ENCODE data around the gene FUCA2.

FUCA2 gene, protein sequence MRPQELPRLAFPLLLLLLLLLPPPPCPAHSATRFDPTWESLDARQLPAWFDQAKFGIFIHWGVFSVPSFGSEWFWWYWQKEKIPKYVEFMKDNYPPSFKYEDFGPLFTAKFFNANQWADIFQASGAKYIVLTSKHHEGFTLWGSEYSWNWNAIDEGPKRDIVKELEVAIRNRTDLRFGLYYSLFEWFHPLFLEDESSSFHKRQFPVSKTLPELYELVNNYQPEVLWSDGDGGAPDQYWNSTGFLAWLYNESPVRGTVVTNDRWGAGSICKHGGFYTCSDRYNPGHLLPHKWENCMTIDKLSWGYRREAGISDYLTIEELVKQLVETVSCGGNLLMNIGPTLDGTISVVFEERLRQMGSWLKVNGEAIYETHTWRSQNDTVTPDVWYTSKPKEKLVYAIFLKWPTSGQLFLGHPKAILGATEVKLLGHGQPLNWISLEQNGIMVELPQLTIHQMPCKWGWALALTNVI

DNA sequence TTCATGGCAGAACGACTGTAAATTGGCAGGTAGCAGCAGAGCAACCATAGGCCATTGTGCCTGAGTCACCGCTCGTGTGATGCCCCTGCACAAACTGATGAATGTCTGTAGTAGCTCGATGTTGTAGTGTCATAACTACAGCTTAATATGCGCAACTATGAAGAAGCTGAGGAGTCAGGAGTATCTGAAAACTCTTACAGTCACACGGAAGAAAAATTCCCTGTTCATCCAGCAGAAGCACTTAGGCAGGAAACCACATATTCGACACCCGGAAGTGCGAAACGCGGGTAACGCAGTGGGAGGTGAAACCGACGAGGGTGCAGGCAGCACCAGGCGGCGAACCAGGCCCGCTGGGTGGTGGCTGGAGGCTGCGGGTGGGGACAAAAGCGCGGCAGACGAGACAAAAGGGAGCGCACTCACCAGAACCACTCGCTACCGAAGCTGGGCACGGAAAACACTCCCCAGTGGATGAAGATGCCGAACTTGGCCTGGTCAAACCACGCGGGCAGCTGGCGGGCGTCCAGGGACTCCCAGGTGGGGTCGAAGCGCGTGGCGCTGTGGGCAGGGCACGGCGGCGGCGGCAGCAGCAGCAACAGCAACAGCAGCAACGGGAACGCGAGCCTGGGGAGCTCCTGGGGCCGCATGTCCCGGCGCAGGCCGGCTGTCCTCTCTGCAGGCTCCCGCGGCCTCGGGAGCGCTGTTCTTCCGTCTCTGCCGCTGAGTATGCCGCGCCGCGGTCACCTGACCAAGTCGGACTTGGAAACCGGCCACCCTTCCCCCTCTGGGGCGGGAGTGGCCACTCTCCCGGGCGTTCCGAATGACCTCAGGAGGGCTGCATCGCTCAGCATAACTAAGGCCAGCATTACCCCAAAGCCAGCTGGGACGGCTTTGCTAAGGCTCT is at the start of gene FUCA2:
Gene FUCA2, minus strand, starts transcription at position 730 of the 901 bp plus-strand sequence. Its CDS starts 86 bp downstream, at position 644.
- peak; percentile 81 for DNase-seq
- in situ Hi-C loops (cut with MboI; ENCODE audit: low pct_unique_long_range_greater_than_20kb, low sequenced_read_pairs) = no loop called here

DNA sequence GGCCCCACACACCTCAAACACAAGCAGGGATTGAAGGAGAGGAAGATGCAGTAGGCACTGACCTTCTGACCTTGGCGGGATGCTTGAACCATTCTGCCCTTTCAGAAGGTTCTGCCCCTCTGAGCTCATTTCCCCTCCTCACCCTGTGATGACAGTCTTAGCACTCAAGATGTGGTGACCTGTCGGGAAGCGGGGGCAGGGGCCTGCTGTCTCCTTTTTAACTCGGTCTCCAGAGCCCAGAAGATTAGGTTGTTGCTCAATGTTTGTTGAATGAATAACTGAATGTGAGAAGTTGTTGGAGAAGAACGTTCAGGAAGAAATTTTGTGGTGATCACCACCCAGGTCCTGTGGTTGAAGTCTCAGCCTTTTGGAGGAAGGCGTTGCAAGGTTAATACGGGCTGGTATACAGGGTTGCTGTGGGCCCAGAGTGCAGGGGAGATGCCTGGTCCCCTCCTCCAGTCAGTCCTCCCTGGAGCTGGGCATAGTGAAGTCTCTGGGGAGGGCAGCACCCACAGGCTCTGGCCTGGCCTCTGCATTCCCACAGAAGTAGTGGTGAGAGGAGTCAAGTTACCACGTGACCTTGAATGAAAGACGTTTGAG is 49.7 kb upstream of the FUCA2 start:
- in situ Hi-C loops (cut with MboI; ENCODE audit: low pct_unique_long_range_greater_than_20kb, low sequenced_read_pairs) = no loop called here
- DNase-seq = no peak

DNA sequence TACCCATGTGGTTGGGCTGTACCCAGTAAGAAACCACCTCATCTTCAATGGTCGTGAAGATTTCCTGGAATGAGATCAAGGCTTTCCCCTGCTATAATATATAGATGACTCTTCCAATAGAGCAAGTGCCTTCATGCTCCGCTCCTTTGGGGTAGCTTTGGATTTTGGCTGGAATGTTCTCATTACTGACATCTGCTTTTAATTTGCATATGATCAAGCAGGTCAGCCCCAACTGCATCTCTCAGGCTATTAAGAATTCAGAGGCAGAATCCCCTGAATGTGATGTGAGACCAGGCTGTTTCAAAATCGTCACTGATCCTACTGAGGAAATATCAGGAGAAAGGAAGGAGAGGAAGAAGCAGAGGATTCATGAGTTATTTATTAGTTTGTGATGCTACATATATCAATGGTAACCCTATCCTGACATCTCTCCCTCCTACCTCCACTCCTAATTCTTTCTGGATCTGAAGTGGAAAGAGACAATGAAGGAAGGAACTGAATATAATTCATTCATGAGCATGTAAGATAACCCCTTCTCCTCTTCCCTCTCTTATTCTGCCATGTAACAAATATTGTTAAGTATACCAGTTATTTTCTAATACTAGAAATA is 47.6 kb upstream of the FUCA2 start:
- no peak for DNase-seq
- in situ Hi-C loops (cut with MboI; ENCODE audit: low pct_unique_long_range_greater_than_20kb, low sequenced_read_pairs) = no loop called here

DNA sequence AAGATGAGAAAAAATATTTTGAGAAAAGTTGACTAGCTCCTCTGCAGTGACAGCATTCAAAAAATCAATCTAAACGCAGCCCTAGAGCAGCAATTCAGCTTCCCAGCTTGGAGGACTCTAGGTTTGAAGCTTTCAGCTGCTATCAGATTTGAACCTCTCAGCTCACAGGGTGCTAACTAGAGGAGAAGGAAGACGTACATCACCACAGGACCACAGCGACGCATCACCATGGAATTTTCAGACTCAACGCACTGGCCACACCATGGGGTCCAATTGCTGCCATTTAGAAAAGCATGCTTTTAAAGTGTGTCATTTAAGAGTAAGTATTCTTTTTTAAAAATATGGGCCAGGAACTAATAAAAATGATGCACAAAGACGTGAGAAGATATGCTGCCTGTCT is 45.0 kb upstream of the FUCA2 start:
- DNase-seq = no peak

DNA sequence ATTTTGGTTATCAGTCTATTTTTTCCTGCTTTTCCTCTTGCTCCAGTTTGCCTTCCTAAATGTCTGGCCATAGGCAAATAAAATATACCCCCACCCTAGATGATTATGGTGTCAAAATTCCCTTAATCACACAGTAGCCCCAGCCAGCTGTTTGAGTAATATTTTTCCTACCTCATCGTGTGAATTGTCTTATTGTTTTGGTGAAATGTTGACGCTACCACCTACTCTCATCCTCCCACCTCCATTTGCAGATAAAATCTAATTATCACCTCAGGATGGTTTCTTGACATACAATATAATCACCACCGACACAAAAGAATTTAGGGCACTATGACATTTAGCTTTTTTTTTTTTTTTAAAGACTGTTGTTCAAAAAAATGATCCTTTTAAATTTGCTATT is 44.1 kb upstream of the FUCA2 start:
- in situ Hi-C loops (cut with MboI; ENCODE audit: low pct_unique_long_range_greater_than_20kb, low sequenced_read_pairs) = no loop called here
- DNase-seq = no peak

More for the DNA sequence above, 45.0 kb upstream of the FUCA2 start:
- in situ Hi-C loops (cut with MboI; ENCODE audit: low pct_unique_long_range_greater_than_20kb, low sequenced_read_pairs) = no loop called here

DNA sequence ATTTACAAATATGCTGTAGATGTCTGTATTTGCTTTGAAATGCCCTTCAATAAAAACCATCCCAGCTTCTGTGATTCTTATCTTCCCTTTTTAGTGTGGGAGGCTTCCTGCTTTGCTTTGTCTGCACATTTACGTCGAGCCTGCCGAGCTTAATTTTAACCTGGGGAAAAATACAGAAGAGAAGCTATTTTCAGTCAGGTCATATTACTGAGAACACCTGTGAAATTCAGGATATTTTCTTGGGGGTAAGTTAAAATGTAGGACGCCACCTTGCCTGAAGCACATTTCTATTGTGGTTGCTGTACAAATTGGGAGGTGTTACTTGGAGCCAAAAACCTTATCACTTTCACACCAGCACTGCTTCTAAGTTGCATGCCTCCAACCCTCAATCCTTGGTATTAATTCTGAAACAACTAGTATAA is 43.6 kb upstream of the FUCA2 start:
- DNase-seq = peak; percentile 71
- in situ Hi-C loops (cut with MboI; ENCODE audit: low pct_unique_long_range_greater_than_20kb, low sequenced_read_pairs) = no loop called here

DNA sequence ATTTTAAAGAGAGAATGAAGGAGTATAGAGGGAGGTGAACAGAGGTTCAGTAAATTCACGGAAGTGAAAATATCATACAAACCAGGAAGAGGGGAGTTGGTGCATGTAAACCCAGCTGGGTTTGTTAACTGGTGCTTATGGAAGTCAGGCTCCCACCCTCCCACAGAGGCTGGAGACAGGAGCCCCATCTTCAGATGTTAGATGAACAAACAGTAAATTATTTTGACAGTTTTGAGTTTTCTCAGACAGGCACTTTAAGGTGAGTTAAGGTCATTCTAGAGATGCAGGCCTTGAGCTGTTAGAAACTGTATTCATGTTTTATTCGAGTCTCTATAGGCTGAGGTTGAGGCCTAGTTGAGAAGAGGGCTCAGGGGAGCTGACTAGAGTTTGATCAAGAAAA is 41.8 kb upstream of the FUCA2 start:
- in situ Hi-C loops (cut with MboI; ENCODE audit: low pct_unique_long_range_greater_than_20kb, low sequenced_read_pairs) = no loop called here
- DNase-seq = no peak

DNA sequence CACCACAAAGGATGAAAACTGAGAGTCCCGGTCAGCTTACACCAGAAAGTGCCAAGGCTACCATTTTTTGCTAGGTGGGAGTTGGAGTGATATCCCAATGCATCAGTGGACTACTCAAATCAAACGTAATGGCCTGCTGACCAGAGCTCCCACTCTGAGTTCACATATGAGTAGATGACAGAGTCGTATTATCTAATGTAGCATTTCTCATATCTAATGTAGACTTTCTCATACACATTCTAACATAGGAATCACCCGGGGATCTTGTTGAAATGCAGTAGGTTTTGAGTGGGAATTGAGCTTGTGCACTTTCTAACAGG is 38.4 kb upstream of the FUCA2 start:
- in situ Hi-C loops (cut with MboI; ENCODE audit: low pct_unique_long_range_greater_than_20kb, low sequenced_read_pairs) = no loop called here
- DNase-seq = no peak

DNA sequence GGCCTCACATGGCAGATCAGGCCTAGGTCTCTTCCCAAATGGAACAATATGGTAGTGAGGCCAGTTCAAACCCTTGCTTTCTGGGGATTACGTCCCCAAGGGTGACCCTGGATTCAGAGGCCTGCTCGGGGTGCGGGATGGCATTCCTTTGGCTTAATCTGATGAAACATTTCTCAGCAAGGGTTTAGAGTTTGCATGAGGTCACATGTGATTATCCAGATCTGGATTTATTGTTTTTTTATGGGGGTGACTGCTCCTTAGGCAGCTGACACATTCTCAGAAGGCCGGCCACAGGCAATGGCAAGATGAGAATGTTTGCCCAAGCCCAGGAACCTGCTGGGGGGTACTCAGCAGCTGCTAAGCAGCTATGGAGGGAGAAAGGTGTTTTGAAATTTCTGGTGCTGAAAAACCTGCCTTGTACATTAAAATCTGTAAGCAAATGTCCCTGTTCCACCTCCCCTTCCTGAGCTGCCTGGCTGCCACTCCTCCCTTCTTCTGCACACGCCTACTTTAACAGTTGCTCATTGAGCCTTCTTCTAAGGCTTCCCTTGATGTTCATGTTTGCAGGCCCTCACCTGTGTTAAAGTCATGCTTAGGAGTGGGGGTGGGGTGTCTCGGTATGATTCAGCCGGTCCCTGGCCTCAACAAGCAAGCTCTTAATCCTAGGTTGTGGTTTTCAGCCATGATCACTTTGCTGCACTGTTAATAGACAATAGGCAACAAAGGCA is 37.9 kb upstream of the FUCA2 start:
- DNase-seq = no peak
- in situ Hi-C loops (cut with MboI; ENCODE audit: low pct_unique_long_range_greater_than_20kb, low sequenced_read_pairs) = no loop called here

DNA sequence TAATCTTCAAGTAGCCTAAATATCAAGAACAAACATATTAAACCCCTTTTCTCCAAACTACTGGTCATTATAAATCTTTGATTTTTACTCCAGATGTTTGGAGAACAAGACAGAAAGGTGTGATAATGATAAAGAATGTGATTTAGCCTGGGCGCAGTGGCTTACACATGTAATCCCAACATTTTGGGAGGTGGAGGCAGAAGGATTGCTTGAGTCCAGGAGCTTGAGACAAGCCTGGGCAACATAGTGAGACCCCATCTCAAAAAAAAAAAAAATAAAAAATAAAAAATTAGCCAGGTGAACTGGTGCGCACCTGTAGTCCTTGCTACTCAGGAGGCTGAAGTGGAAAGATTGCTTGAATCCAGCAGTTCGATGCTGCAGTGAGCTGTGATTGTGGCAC is 35.1 kb upstream of the FUCA2 start:
- in situ Hi-C loops (cut with MboI; ENCODE audit: low pct_unique_long_range_greater_than_20kb, low sequenced_read_pairs) = no loop called here
- no peak for DNase-seq

DNA sequence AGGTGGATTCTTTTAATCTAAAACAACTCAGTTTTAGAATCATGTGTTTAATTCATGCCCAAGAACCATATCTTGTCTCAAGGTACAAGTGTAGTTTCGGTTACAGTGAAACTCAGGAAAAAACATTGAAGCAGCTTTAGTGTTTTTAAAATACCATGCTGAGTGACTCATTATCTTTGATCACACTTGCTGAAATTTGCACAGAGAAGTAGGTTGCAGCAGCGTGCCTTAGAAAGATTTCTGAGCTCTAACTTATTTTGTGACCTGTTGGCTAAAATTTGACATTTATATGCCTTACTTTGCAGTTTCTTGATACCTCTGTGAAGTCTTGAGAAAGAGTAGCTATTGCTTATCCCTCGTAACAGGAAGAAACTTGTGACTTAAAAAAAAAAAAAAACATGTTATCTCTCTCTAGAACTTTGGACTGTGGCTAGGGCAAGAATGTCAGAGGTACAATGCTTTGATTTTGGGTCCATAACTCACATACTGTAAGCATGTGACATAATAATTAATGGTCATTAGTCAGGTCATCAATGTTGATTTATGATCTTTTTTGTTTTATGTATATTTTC is 34.5 kb upstream of the FUCA2 start:
- DNase-seq = no peak
- in situ Hi-C loops (cut with MboI; ENCODE audit: low pct_unique_long_range_greater_than_20kb, low sequenced_read_pairs) = no loop called here

DNA sequence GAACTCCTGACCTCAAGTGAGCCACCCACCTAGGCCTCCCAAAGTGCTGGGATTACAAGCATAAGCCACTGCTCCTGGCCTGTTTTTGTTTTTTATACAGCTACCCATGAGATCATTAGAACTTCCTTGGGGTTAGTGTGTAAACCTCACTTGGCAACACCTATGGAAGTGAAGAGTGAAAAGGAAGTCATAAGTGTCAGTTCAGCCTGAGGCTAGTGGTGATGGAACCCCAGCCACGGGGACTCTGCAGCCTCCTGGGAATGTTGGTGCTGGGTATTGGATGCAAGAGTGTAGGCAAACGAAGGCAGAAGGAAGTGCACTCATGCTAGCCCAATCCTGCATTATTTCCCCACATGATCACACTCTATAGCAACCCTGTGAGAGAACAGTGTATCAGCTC is 33.6 kb upstream of the FUCA2 start:
- in situ Hi-C loops (cut with MboI; ENCODE audit: low pct_unique_long_range_greater_than_20kb, low sequenced_read_pairs) = no loop called here
- DNase-seq = no peak

DNA sequence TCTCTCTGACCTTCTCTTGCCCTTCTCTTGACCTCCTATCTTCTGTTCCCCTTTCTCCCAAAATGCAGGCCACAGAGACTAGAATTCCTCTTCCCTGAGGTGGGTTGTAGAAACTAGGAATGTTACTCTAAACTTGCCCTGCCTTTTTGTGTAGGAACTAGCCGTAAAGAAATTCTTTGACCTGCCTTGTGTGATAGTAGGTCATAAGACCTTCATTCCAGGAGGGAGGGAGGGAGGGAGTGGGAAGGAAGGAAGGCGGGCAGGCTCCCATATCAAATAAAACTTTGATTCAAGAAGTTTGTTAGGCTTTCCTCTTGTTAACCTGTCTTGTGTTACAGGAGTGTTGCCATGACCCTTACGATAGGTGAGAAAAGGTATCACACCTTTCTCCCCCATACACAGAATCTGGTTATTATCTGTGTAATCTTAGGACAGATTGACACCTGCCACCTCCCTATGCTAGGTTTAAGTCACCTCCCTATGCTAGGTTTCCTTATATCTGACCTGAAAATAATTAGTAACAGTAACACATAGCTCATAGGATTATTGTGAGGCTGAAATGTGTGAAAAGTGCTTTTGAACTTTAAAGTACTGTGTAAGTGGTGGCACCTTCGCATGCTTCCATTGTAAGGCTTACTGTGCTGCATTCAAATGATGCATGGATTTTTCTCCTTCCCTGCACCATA is 32.6 kb upstream of the FUCA2 start:
- in situ Hi-C loops (cut with MboI; ENCODE audit: low pct_unique_long_range_greater_than_20kb, low sequenced_read_pairs) = no loop called here
- no peak for DNase-seq

DNA sequence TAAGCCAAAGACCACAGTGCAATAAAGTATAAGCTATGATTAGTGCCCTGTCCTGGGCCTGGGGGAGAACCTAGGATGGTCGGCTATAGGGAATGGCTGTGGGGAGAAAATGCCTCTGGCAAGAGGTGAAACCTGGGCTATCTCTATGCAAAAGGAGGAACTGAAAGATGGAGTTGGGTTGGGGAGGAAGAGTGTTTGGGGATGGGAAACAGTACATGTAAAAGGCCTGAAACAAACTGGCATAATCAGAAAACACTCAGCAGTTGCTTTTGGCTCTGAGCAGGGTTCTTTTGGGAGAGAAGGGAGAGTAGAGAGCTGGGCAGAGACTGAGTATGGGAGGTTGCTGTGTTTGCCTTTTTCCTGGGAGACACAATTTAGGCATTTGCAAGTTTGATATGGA is 31.9 kb upstream of the FUCA2 start:
- in situ Hi-C loops (cut with MboI; ENCODE audit: low pct_unique_long_range_greater_than_20kb, low sequenced_read_pairs) = no loop called here
- peak; percentile 30 for DNase-seq

DNA sequence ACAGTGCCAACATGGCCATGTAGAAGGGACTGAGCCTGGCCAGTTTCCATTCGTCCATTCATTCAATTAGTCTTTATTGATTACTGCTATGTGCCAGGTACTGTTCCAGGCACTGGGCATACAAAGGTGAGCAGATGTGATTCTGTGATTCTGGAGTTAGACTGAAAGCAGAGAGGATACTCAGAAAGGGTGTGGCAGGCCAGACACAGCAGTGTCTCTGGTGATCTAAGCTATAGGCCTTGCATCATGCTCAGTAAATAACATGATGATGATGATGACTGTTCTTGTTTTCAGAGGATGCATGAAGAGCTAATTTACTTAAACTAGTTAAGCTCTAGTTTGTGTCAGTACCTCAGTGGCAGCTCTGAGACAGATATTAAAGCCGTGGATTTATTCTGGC is 31.4 kb upstream of the FUCA2 start:
- DNase-seq = no peak
- in situ Hi-C loops (cut with MboI; ENCODE audit: low pct_unique_long_range_greater_than_20kb, low sequenced_read_pairs) = no loop called here

DNA sequence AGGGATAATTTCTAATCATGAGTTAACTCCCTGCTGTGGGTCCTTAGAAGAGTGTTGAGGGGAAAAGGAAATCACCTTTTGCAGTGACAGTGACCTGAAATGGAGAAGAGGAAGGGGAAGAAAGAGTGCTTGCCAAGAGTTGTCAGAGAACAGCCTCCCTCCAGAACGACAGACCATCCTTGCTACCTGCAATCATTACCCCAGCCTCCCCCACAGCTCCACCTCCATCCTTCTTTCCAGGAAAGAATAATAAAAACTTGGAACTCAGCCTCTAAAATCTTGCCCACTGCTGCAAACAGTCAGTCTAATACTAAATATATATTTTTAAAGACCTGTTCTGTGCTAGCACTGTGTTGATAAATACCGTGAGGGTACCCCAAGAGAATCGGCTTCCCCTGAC is 28.7 kb upstream of the FUCA2 start:
- DNase-seq = no peak
- in situ Hi-C loops (cut with MboI; ENCODE audit: low pct_unique_long_range_greater_than_20kb, low sequenced_read_pairs) = no loop called here

DNA sequence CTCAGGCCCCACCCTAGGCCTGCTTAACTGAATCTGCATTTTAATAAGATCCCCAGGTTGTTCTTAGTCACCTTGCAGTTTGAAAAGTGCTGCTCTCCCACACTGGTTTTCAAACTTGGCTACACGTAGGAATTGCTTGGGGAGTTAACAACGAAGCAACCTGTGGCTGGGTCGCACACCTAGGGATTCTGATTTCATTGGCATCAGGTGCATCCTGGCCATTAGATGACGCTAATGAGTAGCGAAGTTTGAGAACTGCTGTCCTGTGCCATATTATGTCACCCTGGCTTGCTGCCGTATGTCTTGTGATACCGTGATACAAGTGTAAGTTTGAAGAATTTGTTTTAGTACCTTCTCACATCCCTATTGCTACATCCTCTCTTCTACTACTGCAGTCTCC is 28.2 kb upstream of the FUCA2 start:
- in situ Hi-C loops (cut with MboI; ENCODE audit: low pct_unique_long_range_greater_than_20kb, low sequenced_read_pairs) = no loop called here
- no peak for DNase-seq

DNA sequence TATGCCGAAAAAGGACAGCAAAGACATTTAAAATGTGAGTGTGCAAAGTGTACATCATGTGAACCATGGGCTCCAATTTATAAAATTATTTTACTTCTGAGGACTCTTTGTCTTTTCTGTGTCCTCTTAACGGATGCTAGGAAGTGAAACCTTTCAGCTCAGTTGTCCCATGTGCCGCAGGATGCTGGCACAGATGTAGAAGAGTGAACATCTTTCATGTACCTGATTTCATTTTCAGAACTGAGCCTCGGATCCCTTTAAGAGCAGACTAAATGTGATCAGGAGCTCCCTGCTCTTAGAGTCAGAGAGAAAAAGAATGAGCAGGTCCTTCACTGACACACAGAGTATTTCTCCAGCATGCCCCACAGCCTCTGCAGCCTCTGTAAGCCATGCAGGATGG is 27.6 kb upstream of the FUCA2 start:
- no peak for DNase-seq
- in situ Hi-C loops (cut with MboI; ENCODE audit: low pct_unique_long_range_greater_than_20kb, low sequenced_read_pairs) = no loop called here

All from KBM-7 (cell line).